ENCODE data around the gene AKAP12. TPM values are rescaled to one million over a fixed set of nuclear protein-coding genes. Genes with fewer than 3 reads are reported as not detected.

The AKAP12 gene
- total RNA-seq, 2 donors from 2014 or later = 102 to 167 TPM

DNA sequence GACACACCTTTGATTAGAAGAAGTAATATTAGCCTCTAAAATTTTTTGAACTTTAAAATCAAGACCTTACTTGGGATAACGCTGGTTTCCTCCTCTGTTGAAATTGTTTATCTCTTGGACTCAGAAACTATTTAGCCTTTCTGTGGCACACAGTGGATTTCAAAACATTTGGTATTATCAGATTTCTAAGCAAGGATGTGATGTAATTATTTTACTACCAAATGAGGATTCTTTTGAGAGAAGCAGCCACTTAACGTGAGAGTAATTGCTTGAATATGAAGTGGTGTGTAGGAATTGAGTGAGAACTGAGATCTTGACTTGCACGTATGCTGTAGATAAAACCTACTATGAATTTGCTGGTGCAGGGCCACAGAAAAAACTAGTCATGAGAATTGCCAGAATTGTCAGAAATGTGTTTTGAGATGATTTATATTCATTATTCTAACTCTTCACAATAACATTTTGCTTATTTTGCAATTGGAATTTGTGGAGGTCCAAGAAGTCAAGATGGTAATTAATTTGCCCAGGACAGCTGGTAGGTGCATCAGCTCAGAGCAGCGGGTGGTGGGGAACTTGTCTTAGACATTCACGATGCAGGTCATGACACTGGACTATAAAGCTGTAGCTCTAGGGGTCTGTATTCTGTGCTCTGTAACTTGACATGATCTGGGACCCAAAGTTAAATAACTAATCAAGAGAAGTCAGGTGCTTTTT, 53.4 kb downstream of the AKAP12 start:
- peaks cover 2 to 48% of the 10 kb centered on the region in 2 donors for H3K4me1 ChIP-seq (ENCODE audit: control insufficient read depth in 1 of 2, low read depth in 2 of 2)
- no peaks in the 10 kb centered on the region for H3K27me3 ChIP-seq (replicated peaks; ENCODE audit: insufficient read depth)
- no peak for ATAC-seq (ENCODE audit: insufficient number of reproducible peaks, low FRiP score, low read depth)
- H3K27ac ChIP-seq = no peak overlapping the region
- no peak overlapping the region for H3K4me3 ChIP-seq
- TF ChIP-seq, protein P1, sequence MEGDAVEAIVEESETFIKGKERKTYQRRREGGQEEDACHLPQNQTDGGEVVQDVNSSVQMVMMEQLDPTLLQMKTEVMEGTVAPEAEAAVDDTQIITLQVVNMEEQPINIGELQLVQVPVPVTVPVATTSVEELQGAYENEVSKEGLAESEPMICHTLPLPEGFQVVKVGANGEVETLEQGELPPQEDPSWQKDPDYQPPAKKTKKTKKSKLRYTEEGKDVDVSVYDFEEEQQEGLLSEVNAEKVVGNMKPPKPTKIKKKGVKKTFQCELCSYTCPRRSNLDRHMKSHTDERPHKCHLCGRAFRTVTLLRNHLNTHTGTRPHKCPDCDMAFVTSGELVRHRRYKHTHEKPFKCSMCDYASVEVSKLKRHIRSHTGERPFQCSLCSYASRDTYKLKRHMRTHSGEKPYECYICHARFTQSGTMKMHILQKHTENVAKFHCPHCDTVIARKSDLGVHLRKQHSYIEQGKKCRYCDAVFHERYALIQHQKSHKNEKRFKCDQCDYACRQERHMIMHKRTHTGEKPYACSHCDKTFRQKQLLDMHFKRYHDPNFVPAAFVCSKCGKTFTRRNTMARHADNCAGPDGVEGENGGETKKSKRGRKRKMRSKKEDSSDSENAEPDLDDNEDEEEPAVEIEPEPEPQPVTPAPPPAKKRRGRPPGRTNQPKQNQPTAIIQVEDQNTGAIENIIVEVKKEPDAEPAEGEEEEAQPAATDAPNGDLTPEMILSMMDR (IDR thresholded peaks at IDR 0.05) = no peak
- no peaks in the 10 kb centered on the region for H3K36me3 ChIP-seq
- no peak for DNase-seq (ENCODE audit: low spot score)
- no peaks in the 10 kb centered on the region for H3K9me3 ChIP-seq

DNA sequence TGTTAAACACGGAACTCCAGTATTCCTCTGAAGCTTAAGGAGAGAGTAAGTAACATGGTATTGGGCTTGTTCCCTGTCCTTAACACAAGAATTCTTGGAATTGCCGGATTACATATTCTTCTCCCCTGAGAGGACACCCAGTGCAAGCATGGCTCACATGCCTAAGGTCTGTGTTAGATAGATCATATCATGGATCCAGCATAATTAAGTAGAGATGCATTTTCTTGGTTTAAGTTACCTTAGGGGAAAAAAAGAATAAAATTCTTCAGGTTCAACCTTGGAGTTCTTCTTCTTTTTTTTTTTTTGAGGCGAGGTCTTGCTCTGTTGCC, 53.9 kb downstream of the AKAP12 start:
- no peaks in the 10 kb centered on the region for H3K27me3 ChIP-seq (replicated peaks; ENCODE audit: insufficient read depth)
- TF ChIP-seq, protein P1 (IDR thresholded peaks at IDR 0.05) = no peak
- no peak overlapping the region for H3K4me3 ChIP-seq
- peaks cover 2 to 48% of the 10 kb centered on the region in 2 donors for H3K4me1 ChIP-seq (ENCODE audit: control insufficient read depth in 1 of 2, low read depth in 2 of 2)
- no peaks in the 10 kb centered on the region for H3K36me3 ChIP-seq
- DNase-seq (ENCODE audit: low spot score) = no peak
- no peaks in the 10 kb centered on the region for H3K9me3 ChIP-seq
- no peak overlapping the region for H3K27ac ChIP-seq
- no peak for ATAC-seq (ENCODE audit: insufficient number of reproducible peaks, low FRiP score, low read depth)

DNA sequence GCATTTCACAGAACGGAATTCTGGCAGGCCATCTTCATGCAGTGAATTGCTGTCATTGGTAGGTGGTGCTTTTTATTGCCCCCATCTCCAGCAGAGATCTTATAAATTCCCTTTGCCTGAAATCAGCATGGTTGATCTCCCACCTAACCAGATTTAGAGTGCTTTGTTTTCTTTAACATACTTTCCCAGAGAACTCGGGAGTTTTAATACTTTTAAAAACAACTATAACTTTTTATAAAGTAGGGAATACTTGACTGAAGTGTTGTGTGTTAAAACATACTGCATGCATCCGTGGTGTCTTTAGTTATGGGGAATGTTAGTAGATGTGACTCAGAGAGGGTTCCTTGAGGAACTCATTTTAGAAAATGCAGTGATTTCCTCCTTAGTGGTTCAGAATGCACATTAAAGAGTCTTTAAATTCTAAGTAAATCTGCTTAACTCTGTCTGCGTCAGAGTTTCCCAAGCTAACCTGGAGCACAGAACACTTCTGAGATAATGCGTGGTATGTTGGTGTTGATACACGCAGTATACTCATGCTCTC, 54.9 kb downstream of the AKAP12 start:
- Histone ChIP-seq H3K36me3 (no peaks in the 10 kb centered on the region), H3K27ac (no peak overlapping the region), H3K27me3 (replicated peaks; ENCODE audit: insufficient read depth) (no peaks in the 10 kb centered on the region), H3K4me3 (no peak overlapping the region), H3K9me3 (no peaks in the 10 kb centered on the region), H3K4me1 (ENCODE audit: control insufficient read depth in 1 of 2, low read depth in 2 of 2) (peaks cover 5 to 48% of the 10 kb centered on the region in 2 donors)
- no peak for DNase-seq (ENCODE audit: low spot score)
- TF ChIP-seq, protein P1 (IDR thresholded peaks at IDR 0.05) = no peak
- no peak for ATAC-seq (ENCODE audit: insufficient number of reproducible peaks, low FRiP score, low read depth)

DNA sequence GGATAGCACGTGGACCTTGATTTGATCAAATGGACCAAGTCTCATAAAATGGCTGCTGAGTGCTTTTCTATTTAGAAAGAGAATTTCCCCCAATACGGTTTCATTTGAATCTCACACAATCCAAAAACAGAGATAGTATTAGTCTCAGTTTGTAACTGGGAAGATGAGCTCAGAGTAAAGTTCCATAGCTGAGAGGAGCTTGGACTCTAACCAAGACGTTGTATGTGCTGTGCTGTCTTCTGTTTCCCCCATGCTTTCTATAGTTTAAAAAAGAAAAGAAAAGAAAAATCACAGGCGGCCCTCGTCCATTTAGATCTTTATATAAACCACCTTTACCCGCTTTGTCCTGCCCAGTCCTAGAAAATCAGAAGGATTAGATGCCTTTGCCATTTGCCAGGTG, 58.1 kb downstream of the AKAP12 start:
- Histone ChIP-seq H3K9me3 (no peaks in the 10 kb centered on the region), H3K27ac (no peak overlapping the region), H3K27me3 (replicated peaks; ENCODE audit: insufficient read depth) (no peaks in the 10 kb centered on the region), H3K36me3 (no peaks in the 10 kb centered on the region), H3K4me1 (ENCODE audit: control insufficient read depth in 1 of 2, low read depth in 2 of 2) (peaks cover 7 to 33% of the 10 kb centered on the region in 2 donors), H3K4me3 (no peak overlapping the region)
- ATAC-seq (ENCODE audit: insufficient number of reproducible peaks, low FRiP score, low read depth) = no peak
- DNase-seq (ENCODE audit: low spot score) = no peak
- TF ChIP-seq, protein P1 (IDR thresholded peaks at IDR 0.05) = no peak

DNA sequence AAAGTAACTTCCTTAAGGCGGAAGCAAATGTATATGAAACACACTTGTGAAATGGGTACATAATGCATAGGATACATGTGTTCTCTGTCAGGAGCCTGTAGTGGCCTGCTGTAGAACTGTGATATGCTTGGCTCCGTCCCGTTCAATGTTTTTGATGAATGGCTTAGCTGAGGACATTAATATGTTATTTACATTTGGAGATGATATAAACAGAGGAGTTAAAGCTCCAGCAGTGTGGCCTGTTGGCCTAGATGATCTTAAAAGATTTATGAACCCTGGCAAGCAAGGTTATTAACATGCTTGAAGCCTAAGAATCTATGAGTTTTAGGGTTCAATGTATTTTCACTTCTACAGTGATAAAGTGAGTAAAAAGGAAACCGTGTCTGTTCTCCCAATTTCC, 59.2 kb downstream of the AKAP12 start:
- no peak for ATAC-seq (ENCODE audit: insufficient number of reproducible peaks, low FRiP score, low read depth)
- peaks cover 7 to 24% of the 10 kb centered on the region in 2 donors for H3K4me1 ChIP-seq (ENCODE audit: control insufficient read depth in 1 of 2, low read depth in 2 of 2)

More for the DNA sequence above, 59.2 kb downstream of the AKAP12 start:
- Histone ChIP-seq H3K27ac (no peak overlapping the region), H3K27me3 (replicated peaks; ENCODE audit: insufficient read depth) (no peaks in the 10 kb centered on the region), H3K4me3 (no peak overlapping the region), H3K36me3 (no peaks in the 10 kb centered on the region), H3K9me3 (no peaks in the 10 kb centered on the region)
- TF ChIP-seq, protein P1 (IDR thresholded peaks at IDR 0.05) = no peak
- DNase-seq (ENCODE audit: low spot score) = no peak

Measured in thoracic aorta (tissue), 2 donors.